Mesendoderm (in vitro differentiated cells): ENCODE data around the gene FKBP2. TPM values are rescaled to one million over a fixed set of nuclear protein-coding genes. Genes with fewer than 3 reads are reported as not detected.

Source experiments
- DNase-seq: peaks from one replicate; pipeline ENCODE4 v3.0.0; 2013
- H2AK5ac ChIP-seq: 2 replicates; pipeline ENCODE4 v1.6.1; 2013; ENCODE audit warnings: low read length, inconsistent platforms
- H2BK120ac ChIP-seq: 2 replicates; pipeline ENCODE4 v1.6.1; 2013; ENCODE audit warnings: low read depth, mild to moderate bottlenecking, low read length, moderate library complexity, mixed read lengths
- H2BK15ac ChIP-seq: replicated peaks from 2 replicates; pipeline ENCODE4 v1.6.1; 2013; ENCODE audit warnings: low read depth, mild to moderate bottlenecking, moderate library complexity
- H2BK5ac ChIP-seq: 2 replicates; pipeline ENCODE4 v1.6.1; 2013; ENCODE audit warnings: low read length, inconsistent platforms
- H3K18ac ChIP-seq: 2 replicates; pipeline ENCODE4 v1.6.1; 2013; ENCODE audit warnings: mild to moderate bottlenecking, low read length, mixed read lengths
- H3K23ac ChIP-seq: one replicate; pipeline ENCODE4 v1.6.1; 2013; ENCODE audit warnings: low read length
- H3K27ac ChIP-seq: 2 replicates; pipeline ENCODE4 v1.5.1; 2013; ENCODE audit warnings: low read depth, mild to moderate bottlenecking, inconsistent platforms, low read length, moderate library complexity
- H3K27me3 ChIP-seq: 2 replicates; pipeline ENCODE4 v1.6.1; 2013; ENCODE audit warnings: low read length, control low read depth, mild to moderate bottlenecking, inconsistent platforms; ENCODE audit not compliant: insufficient read depth, poor library complexity
- H3K36me3 ChIP-seq: 2 replicates; pipeline ENCODE4 v1.6.1; 2013; ENCODE audit warnings: low read length, inconsistent platforms; ENCODE audit not compliant: control insufficient read depth, insufficient read depth
- H3K4ac ChIP-seq: one replicate; pipeline ENCODE4 v1.6.1; 2013; ENCODE audit warnings: low read depth, mild to moderate bottlenecking, low read length, moderate library complexity
- H3K4me1 ChIP-seq: 2 replicates; pipeline ENCODE4 v1.6.1; 2013; ENCODE audit warnings: low read depth, low read length, inconsistent platforms; ENCODE audit not compliant: control insufficient read depth
- H3K4me2 ChIP-seq: 2 replicates; pipeline ENCODE4 v1.6.1; 2013; ENCODE audit warnings: low read length
- H3K4me3 ChIP-seq: 2 replicates; pipeline ENCODE4 v1.5.1; 2013; ENCODE audit warnings: mild to moderate bottlenecking, low read length
- H3K56ac ChIP-seq: one replicate; pipeline ENCODE4 v1.6.1; 2013; ENCODE audit warnings: low read length
- H3K79me1 ChIP-seq: 2 replicates; pipeline ENCODE4 v1.6.1; 2013; ENCODE audit warnings: low read length, inconsistent platforms
- H3K79me2 ChIP-seq: 2 replicates; pipeline ENCODE4 v1.6.1; 2013; ENCODE audit warnings: mild to moderate bottlenecking, low read length; ENCODE audit not compliant: control insufficient read depth, insufficient read depth
- H3K9ac ChIP-seq: 2 replicates; pipeline ENCODE4 v1.6.1; 2013; ENCODE audit warnings: low read length, inconsistent platforms
- H4K5ac ChIP-seq: one replicate; pipeline ENCODE4 v1.6.1; 2013; ENCODE audit warnings: low read length
- H4K8ac ChIP-seq: one replicate; pipeline ENCODE4 v1.6.1; 2013; ENCODE audit warnings: low read depth, mild to moderate bottlenecking, control low read depth, low read length, moderate library complexity
- WGBS: extraction: QIAGEN DNeasy Blood & Tissue Kit; methylation state at CpG from one replicate; pipeline ENCODE4 v1.1.7; 2013; ENCODE audit warnings: low lambda C conversion rate, missing lambda C conversion rate; ENCODE audit not compliant: insufficient coverage; ENCODE audit errors: extremely low coverage; 5-methylcytosine and 5-hydroxymethylcytosine counted together
- polyA plus RNA-seq, 2 experiments: library from polyadenylated mRNA; stranded (reverse); fragments of 200-250 nt; gene quantifications; one replicate each; pipeline ENCODE4 v1.2.3, GENCODE V29; 2013

FKBP2 gene
- polyA plus RNA-seq (2013, experiment 1 of 2), result 47.8 TPM
- polyA plus RNA-seq (2013, experiment 2 of 2), result 45.9 TPM

GRCh38 chr11:64240435-64241240, at the start of gene FKBP2:
FKBP2 (plus strand) TSS chr11:64241095; CDS start chr11:64242388, 1,293 bp downstream.
- Histone ChIP-seq H3K18ac (peak within 1 kb of the TSS; percentile 93), H3K79me1 (peaks cover 7% of the 10 kb centered on the region), H3K4me1 (peaks cover 6% of the 10 kb centered on the region), H3K4me3 (peak within 1 kb of the TSS; percentile 88), H2BK5ac (peak within 1 kb of the TSS; percentile 95), H3K4me2 (peak within 1 kb of the TSS; percentile 83), H3K27me3 (no peaks in the 10 kb centered on the region), H4K8ac (peak within 1 kb of the TSS; percentile 83), H3K79me2 (peaks cover 16% of the 10 kb centered on the region), H3K36me3 (peaks cover 1% of the 10 kb centered on the region), H2BK15ac (no peak within 1 kb of the TSS), H4K5ac (peak within 1 kb of the TSS; percentile 87), H3K56ac (peak within 1 kb of the TSS; percentile 97), H3K9ac (peak within 1 kb of the TSS; percentile 96), H3K4ac (peak within 1 kb of the TSS; percentile 94), H2BK120ac (peak within 1 kb of the TSS; percentile 6), H3K27ac (peak within 1 kb of the TSS; percentile 95), H2AK5ac (peak within 1 kb of the TSS; percentile 90), H3K23ac (peak within 1 kb of the TSS; percentile 89)
- DNase-seq, result peak; percentile 98
- WGBS, result no CpG with 5 or more reads among the region's 58 CpGs

GRCh38 chr11:64192434-64192833, 48.5 kb upstream of the FKBP2 start:
- H3K56ac ChIP-seq, result no peak overlapping the region
- H3K9ac ChIP-seq, result no peak overlapping the region
- H3K18ac ChIP-seq, result no peak overlapping the region
- no peak overlapping the region for H3K4me2 ChIP-seq
- H2AK5ac ChIP-seq, result no peak overlapping the region
- no peak overlapping the region for H3K23ac ChIP-seq
- H3K4me3 ChIP-seq, result no peak overlapping the region
- no peak for DNase-seq
- H3K79me2 ChIP-seq, result peaks cover 28% of the 10 kb centered on the region
- H2BK5ac ChIP-seq, result no peak overlapping the region
- H3K4ac ChIP-seq, result no peak overlapping the region
- no peak overlapping the region for H4K8ac ChIP-seq
- peaks cover 35% of the 10 kb centered on the region for H3K36me3 ChIP-seq
- no CpG with 5 or more reads among the region's 5 CpGs for WGBS
- H3K4me1 ChIP-seq, result no peaks in the 10 kb centered on the region
- H3K27ac ChIP-seq, result no peak overlapping the region
- H3K27me3 ChIP-seq, result no peaks in the 10 kb centered on the region
- H2BK120ac ChIP-seq, result no peak overlapping the region
- peaks cover 15% of the 10 kb centered on the region for H3K79me1 ChIP-seq
- no peak overlapping the region for H2BK15ac ChIP-seq
- H4K5ac ChIP-seq, result no peak overlapping the region

GRCh38 chr11:64196626-64197025, 44.3 kb upstream of the FKBP2 start:
- no peak overlapping the region for H3K4me3 ChIP-seq
- no peak overlapping the region for H3K9ac ChIP-seq
- no peak overlapping the region for H2BK5ac ChIP-seq
- H3K27me3 ChIP-seq, result no peaks in the 10 kb centered on the region
- H4K5ac ChIP-seq, result no peak overlapping the region
- peaks cover 12% of the 10 kb centered on the region for H3K79me1 ChIP-seq
- H3K18ac ChIP-seq, result no peak overlapping the region
- no peak overlapping the region for H3K27ac ChIP-seq
- peaks cover 43% of the 10 kb centered on the region for H3K36me3 ChIP-seq
- H3K4me2 ChIP-seq, result no peak overlapping the region
- H2BK120ac ChIP-seq, result no peak overlapping the region
- H4K8ac ChIP-seq, result no peak overlapping the region
- H3K79me2 ChIP-seq, result peaks cover 10% of the 10 kb centered on the region
- no peak overlapping the region for H2BK15ac ChIP-seq
- no peak overlapping the region for H3K56ac ChIP-seq
- no peak overlapping the region for H2AK5ac ChIP-seq
- H3K4ac ChIP-seq, result no peak overlapping the region
- WGBS, result no CpG with 5 or more reads among the region's 9 CpGs
- no peaks in the 10 kb centered on the region for H3K4me1 ChIP-seq
- H3K23ac ChIP-seq, result no peak overlapping the region
- DNase-seq, result no peak

DNA sequence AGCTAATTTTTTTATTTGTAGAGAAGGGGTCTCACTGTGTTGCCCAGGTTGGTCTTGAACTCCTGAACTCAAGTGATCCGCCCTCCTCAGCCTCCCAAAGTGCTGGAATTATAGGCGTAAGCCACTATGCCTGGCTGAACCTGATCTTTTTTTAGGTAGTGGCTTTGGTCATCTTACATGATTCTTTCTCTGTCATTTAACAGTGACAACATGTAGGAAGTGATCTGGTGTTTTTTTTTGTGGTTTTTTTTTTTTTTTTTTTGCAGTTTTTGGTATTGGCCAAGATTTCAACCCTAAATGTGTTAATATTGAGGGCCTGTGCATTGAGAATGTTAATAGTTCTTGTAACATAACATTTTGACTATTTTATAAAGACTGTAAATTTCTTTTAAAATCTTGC, 42.4 kb upstream of the FKBP2 start:
- H3K79me1 ChIP-seq, result peaks cover 3% of the 10 kb centered on the region
- no peak overlapping the region for H3K9ac ChIP-seq
- H3K4ac ChIP-seq, result no peak overlapping the region
- no peak overlapping the region for H3K27ac ChIP-seq
- no peak overlapping the region for H3K56ac ChIP-seq
- no peak overlapping the region for H3K23ac ChIP-seq
- H3K4me2 ChIP-seq, result no peak overlapping the region
- no peak overlapping the region for H4K8ac ChIP-seq
- no peak overlapping the region for H4K5ac ChIP-seq
- no peak overlapping the region for H2BK120ac ChIP-seq
- no peak overlapping the region for H2BK15ac ChIP-seq
- no peaks in the 10 kb centered on the region for H3K79me2 ChIP-seq
- no peak overlapping the region for H2AK5ac ChIP-seq
- H3K27me3 ChIP-seq, result no peaks in the 10 kb centered on the region
- H2BK5ac ChIP-seq, result no peak overlapping the region
- no peak overlapping the region for H3K18ac ChIP-seq
- peaks cover 45% of the 10 kb centered on the region for H3K36me3 ChIP-seq
- DNase-seq, result no peak
- WGBS, result no CpG with 5 or more reads among the region's 2 CpGs
- H3K4me1 ChIP-seq, result no peaks in the 10 kb centered on the region
- no peak overlapping the region for H3K4me3 ChIP-seq

DNA sequence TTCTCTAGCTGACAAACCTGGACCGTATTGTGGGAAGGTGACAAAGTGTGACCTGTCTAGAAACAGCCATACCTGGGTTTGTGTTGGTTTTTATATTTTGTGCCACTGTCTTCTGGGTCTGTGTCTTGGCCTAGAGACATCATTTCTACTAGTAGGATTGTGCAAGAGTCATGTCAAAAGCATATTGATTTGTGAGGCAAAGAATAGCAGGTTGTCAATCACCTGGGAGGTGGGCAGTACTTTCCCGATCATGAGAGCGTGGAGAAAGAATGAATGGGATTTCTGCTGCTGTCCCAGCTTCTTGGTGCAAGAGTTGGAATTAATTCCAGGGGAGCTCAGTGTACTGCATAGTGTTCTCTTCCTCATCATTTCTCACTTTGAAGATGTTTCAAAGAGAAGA, 39.4 kb upstream of the FKBP2 start:
- H3K4me1 ChIP-seq, result no peaks in the 10 kb centered on the region
- no peaks in the 10 kb centered on the region for H3K27me3 ChIP-seq
- no peak overlapping the region for H3K9ac ChIP-seq
- H4K5ac ChIP-seq, result no peak overlapping the region
- H2BK5ac ChIP-seq, result no peak overlapping the region
- H2BK120ac ChIP-seq, result no peak overlapping the region
- H3K4ac ChIP-seq, result no peak overlapping the region
- no peak overlapping the region for H2BK15ac ChIP-seq
- no CpG with 5 or more reads among the region's 3 CpGs for WGBS
- no peak overlapping the region for H3K27ac ChIP-seq
- H3K23ac ChIP-seq, result no peak overlapping the region
- DNase-seq, result no peak
- H3K79me1 ChIP-seq, result peaks cover 3% of the 10 kb centered on the region
- no peak overlapping the region for H3K4me2 ChIP-seq
- no peak overlapping the region for H3K4me3 ChIP-seq
- H3K18ac ChIP-seq, result no peak overlapping the region
- no peak overlapping the region for H3K56ac ChIP-seq
- no peak overlapping the region for H4K8ac ChIP-seq
- peaks cover 37% of the 10 kb centered on the region for H3K36me3 ChIP-seq
- H3K79me2 ChIP-seq, result no peaks in the 10 kb centered on the region
- H2AK5ac ChIP-seq, result no peak overlapping the region
